Skeletal muscle cell (primary cell): ENCODE measurements around the gene LYL1.

Experiments
- DNase-seq: peaks from one replicate; pipeline ENCODE4 v3.0.0-alpha.2; 2010; ENCODE audit warnings: low read depth
- H3K4me3 ChIP-seq: 2 replicates; pipeline ENCODE4 v1.5.1; 2011; ENCODE audit warnings: low read depth, mild to moderate bottlenecking, control low read depth, low read length, moderate library complexity

The LYL1 gene

DNA sequence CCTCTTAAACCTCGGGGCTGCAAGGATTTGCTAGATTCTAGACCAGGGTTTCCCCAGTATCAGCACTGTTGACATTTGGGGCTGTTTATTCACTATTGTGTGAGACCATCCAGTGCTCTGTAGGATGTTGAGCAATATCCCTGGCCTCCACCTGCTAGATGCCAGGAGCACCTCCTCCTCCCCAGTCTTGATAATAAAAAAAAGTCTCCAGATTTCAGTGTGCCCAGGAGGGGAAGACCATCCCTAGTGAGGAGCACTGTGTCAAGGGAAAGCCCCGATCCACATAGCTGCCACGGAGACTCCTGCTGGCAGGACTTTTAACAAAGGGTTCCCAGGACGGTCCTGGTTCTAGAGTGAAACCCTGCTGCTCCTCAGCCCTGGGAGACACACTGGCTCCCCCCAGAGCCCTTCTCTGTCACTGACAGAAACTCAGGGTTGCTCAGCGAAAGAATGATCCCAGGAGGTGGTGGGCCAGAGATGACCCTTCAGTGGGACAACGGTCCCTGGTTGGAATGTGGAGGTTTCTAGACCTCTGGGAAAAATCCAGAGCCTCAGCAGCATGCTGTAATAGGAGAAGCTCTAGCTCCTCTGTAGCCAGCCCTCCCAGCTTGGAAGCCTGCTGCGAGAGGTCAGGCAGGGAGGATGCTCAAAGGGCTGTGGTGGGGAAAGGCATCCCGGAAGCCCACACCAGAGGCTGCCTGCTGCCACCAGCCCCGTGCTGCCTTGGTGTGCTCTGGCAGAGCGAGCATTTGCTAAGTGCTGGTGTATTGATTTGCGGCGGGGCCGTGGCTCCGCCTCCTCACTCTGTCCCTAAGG is 20.3 kb downstream of the LYL1 start:
- no peak for DNase-seq

DNA sequence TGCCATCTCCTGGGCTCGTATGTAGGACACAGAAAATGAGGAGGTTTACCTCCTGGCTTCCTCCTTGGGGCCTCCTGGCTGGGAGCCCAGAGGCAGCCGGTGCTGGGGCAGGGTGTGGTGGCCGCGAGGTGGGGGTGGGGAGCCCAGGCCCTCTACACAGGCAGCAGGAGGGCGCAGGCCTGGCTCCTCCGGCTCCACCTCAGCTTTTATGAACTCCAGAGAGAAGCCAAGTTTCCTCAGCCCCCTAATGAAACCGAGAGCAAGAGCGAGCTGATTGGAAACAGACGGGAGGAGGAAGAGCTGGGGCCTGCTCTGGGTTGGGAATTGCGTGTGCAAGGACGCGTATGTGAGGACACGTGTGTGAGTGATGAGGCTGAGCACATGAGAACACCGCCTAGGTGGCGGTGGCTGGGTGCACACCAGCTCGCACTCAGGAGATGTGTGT is 23.1 kb downstream of the LYL1 start:
- DNase-seq = peak; percentile 51
- no peak overlapping the region for H3K4me3 ChIP-seq

More for the DNA sequence above, 20.3 kb downstream of the LYL1 start:
- H3K4me3 ChIP-seq = no peak overlapping the region

DNA sequence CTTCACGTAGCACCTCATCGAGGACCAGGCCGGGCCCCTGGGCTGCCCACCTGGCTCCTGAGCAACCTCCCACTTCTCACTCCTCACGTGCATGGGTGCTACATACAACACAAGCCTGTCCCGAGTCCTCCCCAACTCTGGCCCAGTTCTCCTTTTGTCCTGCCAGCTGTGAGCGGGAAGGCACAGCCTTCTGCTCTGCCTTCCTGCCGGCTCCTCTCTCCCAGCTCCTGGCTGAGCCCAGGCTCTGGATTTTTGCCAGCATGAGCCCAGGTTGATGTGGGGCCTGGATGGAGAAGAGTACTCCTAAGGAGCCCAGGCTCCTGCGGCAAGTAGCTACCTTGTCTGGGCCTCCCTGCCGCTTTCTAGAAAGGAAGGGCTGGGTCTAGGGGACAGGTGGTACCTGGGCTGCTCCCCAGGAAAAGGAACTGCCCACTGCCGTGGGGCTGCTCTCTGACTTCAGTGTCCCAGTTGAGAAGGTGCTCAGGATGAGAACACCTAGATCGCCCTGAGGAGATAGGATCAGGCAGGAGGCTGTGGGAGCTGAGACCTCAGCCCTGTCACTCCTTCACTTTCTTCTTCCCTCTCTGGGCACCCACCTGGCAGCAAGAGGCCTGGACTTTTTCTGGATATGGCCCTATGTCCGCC is 23.6 kb downstream of the LYL1 start:
- no peak overlapping the region for H3K4me3 ChIP-seq
- no peak for DNase-seq

DNA sequence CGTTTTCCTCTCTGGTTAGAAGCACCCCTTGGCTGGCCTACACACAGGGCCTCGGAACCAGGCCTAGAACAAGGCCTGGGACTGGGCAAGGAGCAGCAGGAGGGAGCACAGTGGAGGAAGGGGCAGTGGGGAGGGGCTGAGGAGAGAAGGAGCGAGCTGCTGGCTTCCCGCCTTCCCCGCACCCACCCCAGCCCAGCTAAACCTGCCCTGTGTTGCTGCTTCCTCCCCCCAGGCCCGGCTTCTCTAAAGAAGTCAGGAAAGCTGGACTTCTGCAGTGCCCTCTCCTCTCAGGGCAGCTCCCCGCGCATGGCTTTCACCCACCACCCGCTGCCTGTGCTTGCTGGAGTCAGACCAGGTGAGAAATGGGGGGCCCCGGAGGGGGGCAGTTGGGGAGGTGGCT is 24.3 kb downstream of the LYL1 start:
- no peak overlapping the region for H3K4me3 ChIP-seq
- DNase-seq = no peak

DNA sequence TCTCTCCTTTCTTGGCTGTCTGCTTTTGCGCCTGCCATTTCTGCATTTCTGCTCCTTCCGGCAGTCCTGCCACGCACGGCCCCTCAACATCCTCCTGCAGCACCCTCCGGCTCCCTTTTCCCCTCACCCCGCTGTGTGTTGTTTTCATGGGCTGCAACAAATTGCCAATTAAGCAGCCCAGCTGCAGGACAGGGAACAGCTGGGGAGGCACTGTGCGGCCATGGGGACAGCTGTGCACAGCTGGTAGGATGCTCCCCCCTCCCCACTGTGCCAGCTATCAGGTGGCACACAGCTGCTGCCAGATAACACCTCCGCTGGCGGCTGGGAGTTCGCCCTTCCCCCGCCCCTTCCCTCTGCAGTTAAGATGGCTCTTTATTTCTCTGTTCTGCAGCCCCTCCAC is 25.4 kb downstream of the LYL1 start:
- no peak overlapping the region for H3K4me3 ChIP-seq
- DNase-seq = no peak

DNA sequence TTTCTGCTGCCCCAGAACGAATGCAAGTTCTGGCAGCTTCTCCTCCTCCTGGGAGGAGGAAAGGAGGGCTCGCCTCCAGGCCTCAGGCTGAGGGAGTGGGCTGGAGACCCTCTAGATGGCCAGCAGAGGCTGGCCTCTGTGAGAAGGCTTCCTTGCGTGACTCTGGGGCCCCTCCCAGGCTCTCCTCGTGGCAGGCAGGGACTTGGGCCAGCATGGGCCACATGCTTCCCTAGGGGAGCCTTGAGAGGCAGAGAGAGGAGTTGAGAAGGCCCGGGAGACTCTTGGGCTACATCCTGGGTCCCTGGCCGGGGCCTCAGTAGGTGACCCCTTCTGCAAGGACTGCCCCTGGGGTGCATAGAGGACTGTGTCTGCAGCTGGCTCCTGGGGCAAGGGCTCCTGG is 25.9 kb downstream of the LYL1 start:
- H3K4me3 ChIP-seq = no peak overlapping the region
- no peak for DNase-seq

DNA sequence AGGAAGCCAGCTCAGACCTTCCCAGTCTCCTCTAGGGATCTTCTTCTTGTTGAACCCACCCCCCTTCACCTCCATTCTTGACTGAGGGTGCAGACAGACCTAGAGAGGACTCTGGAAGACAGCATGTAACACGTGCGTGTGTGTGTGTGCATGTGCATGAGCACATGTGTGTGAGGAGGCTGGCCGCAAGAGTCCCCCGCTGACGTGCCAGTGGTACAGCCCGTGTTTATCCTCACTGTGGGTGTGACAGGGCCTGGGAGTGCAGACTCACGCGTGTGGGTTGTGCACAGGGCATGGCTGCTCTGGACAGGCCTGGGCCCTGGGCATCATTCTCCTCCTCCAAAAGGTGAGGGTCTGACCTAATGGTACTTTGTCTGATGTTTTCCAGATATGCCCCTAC is 26.3 kb downstream of the LYL1 start:
- DNase-seq = no peak
- H3K4me3 ChIP-seq = no peak overlapping the region

DNA sequence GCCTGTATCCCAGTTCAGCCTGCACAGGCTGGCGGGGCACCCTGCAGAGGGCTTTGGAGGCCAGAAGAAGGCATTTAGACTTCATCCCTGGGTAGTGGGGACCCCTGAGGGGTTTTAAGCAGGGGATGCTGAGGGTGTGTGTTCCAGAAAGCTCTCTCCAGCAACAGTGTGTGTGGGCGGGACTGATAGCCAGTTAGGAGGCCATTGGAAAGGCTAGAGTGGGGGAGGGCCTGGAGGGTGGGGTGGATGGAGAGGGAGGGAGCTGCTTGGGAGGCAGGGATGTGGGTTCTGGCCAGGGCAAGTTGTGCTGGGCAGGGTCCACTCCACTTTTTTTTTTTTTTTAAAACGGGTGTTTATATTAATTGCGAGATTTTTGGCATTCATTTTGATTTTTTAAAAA is 28.3 kb downstream of the LYL1 start:
- no peak for DNase-seq
- no peak overlapping the region for H3K4me3 ChIP-seq

DNA sequence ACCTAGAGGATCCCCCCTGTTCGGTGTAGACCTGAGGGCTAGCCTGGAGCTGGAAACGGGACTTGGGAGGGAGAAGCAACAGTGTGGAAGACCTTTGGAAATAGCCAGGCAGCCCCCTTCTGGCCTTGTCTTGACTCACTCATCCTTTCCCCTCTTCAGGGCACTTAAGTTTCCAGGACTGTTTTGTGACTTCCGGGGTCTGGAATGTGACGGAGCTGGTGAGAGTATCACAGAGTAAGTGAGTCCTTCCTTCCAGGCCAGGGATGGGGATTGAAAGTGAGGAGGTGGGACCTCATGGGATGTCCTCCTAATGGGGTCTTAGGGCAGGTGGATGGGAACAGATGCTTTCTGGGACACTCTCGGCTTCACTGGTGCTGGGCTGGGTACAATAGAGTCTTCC is 29.4 kb downstream of the LYL1 start:
- DNase-seq = no peak
- H3K4me3 ChIP-seq = no peak overlapping the region

DNA sequence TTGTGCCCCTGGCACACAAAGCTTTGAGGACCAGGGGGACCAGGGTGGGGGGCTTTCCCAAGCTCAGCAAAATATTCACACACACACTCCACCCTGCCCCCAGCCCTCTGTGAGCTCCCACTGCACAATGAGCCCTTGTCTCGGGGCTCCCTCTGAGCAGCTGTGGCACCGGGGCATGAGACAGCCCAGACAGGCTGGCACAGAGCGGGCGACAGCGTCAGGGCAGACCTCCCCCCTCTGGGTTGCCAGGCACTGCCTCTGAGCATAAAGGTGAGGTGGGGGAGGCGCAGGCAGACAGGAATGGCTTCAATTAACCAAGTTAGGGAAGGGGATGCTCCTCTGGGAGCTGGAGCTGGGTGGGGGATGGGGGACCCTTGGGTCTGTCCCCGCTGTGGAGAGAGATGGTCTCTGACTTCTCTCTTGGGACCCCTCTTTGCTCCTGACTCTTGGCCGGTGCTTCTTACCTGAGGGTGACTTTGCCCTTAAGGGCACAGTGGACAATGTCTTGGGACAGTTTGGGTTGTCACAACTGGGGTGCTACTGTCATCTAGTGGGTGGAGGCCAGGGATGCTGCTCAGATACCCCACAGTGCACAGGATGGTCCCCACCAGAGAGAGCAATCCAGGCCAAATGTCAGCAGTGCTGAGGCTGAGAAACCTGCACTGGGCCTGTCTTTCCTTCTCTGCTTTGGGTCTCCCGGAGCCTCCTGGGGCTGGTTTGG is 30.3 kb downstream of the LYL1 start:
- H3K4me3 ChIP-seq = no peak overlapping the region
- no peak for DNase-seq

DNA sequence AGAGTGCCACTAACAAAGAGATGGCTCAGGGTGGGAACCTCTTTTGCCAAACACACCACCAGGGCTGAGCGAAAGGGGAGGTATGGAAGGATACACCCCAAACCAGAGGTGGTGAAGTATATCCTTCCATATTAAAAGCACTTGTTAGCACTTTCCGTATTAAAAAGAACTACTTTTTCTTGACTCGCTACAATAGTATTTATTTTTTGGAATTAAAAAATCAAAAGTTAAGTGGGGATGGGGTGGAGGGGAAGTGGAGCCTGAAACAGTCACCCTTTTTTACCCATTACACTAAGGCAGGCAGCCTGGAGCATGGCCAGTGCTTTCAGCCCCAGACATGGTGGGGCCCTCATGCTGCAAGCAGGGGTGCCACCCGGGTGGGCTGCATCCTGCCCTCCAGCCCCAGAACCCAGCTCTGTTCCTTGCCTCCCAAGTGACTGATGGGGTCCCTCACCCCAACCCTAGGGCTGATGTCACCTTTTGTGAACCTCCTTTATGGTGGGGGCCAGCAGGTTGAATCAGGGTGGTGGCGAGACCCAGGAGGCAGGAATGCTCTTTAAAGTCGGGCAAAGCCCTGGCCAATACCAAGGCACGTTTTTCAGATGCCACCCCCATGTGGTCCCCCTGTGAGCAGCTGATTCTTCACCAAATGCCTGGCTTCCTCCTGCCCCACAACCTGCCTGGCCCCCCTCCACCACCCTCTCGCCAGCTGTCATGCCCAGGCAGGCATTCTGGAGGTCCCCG is 31.0 kb downstream of the LYL1 start:
- DNase-seq = no peak

DNA sequence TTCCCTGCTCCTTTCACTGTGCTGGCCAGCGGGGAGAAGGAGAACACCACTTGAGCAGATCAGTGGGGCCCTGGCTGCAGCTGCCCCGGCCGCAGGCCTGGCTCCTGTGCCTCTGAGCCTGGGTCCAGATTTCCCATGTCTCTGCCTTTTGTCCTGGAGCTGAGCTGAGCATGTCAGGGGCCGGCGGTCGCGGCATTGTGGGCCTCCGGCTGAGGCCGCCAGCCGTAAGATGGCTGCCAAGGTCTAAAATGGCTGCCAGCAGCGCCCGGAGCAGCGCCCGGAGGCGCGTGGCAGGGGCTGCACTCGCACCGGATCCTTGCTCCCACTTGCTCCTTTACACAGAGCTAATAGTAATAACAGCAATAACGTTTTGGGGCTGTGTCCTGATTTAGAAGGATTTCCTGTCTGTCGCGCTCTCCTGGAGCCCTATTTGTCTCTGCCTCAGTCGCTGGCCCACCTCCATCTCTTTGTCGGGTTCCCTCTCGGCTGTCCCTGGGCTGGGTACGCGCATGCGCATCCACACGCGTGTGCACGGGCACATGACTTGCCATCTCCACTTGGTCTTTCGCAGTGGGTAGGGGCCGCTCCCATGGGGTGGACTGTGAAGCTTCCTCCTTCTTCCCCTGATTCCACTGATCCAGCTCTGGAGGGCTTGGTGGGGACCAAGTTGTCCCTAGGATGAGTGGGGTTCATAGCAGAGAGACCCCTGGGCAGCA is 32.1 kb downstream of the LYL1 start:
- H3K4me3 ChIP-seq = no peak overlapping the region
- DNase-seq = no peak

More for the DNA sequence above, 31.0 kb downstream of the LYL1 start:
- H3K4me3 ChIP-seq = no peak overlapping the region

DNA sequence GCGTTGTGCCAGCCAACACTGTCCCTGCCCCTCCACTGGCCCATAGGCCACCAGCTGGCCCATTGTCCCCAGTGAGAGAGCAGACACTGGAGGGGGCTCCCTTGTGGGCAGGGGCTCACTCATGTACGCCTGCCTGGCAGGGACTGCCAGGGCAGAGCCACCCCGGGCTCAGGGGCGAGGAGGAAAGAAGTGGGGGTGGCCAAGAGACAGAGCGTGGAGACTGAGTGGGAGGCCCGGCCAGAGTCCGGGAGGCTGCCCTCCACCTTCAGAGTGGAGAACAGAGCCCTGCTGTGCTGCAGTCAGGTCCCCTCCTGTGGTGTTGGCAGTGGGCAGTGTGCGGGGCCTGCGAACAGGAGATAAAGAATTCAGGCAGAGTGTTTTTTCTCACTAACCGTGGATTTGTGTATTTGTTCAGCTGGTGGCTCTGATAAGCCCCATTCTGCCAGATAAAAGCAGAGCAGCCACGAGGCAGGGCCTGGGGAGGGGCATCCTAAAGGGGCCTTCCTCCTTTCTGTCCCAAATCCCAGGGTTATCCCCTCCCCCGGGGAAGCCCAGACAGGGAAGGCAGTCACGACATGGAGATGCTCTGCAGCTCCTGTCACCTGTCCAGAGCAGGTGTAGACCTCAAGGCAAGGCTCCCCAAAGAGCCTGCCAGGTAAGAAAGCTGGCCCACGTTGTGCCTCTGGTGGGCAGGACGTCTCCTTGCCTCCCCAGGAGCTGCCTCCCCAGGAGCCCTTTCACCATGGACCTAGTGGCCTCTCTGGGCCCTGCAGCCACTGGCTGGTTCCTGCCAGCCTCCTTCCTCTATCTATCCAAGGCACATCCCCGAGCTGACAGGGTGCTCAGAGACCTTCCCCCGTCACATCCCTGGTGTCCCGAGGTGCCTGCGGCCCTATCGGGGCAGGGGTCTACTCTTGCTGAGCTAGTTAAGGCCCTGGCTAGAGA is 33.0 kb downstream of the LYL1 start:
- no peak for DNase-seq
- no peak overlapping the region for H3K4me3 ChIP-seq

DNA sequence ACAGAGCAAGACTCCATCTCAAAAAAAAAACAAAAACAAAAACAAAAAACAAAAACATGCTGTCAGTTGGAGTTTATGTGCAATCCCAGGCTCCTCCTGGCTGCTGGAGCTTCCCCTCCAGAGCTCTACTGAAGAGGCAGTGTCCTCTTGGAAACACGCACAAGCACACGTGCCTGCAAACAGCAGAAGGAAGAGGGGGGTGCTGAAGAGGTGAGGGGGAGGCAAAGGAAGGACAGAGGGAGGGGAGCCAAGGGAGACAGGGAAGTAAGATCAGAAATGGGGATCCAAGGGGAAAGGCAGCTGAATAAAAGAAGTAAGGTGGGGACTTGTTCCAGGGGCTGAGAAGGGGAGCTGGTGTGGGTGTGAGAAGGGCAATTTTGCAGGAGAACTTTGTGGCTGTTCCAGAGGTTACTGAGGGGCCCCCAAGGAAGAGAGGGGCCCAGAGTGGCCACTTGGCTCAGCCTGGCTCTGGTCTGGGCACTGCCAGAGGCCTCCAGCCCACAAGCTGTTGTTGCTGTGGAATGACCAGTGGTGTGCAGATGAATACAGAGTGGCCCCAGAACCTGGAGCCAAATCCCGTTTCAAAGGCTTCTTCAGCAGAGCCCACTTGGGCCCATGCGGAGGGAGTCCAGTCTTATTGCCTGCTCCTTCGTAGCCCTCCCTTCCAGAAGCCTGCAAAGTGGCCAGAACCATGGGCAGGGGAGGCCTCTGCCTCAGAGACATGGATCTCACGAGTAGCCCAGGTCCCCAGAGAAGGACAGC is 34.4 kb downstream of the LYL1 start:
- no peak for DNase-seq
- no peak overlapping the region for H3K4me3 ChIP-seq

DNA sequence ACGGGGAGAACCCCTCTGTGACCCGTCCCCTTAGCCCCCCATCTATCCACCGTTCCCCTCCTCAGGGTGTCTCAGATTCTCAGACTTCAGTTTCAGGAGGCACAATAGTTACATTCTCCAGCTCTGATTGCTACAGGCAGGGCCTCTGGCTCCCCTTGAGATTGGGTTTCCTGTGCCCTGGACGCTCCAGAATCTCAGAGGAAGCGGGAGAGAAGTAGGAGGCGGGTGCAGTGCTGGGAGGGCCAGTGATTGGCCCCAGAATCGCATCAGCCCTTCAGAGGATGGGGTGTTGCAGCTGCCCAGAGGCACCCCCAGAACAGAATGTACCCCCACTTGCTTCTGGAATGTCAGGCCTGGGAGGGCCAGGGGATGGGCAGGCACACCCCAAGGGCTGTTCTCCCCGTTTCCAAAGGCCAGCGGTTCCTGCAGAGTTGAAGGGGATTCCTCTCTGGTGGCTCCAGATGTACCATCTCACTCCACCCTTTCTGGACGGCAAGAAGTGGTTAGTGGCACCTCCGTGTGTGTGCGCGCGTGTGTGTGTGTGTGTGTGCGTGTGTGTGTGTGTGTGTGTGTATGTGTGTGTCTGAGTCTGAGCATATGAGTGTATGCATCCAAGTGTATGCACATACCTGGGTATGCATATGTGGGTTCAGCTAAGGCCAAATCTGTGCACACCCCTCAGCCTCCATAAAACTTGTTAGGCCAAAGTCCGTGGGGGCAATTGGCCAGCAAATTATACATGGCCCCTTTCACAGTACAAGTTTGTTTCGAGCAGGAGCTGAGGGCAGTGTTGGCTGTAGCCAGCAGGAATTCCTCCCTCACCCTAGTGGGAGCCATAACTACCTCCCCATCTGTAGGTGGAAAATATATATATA is 35.5 kb downstream of the LYL1 start:
- H3K4me3 ChIP-seq = no peak overlapping the region
- no peak for DNase-seq

DNA sequence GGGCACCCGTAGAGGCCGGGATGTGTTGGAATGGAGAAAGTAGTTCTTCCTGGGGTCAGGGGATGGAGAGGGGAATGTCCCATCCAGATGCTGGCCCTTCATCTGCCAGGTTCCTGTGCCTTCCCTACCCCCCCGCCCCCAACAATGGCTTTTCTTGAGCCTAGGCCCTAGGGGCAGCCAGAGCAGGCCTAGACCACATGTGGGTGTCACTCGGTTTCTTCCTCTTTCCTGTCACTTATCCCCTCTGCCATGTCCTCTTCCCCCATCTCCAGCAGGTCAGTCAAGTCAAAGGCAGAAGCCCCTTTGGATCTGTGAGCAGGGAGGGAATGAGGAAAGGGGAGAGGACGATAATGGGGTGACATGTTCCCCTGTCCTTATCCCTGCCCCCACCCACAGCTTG is 36.4 kb downstream of the LYL1 start:
- no peak overlapping the region for H3K4me3 ChIP-seq
- DNase-seq = no peak

DNA sequence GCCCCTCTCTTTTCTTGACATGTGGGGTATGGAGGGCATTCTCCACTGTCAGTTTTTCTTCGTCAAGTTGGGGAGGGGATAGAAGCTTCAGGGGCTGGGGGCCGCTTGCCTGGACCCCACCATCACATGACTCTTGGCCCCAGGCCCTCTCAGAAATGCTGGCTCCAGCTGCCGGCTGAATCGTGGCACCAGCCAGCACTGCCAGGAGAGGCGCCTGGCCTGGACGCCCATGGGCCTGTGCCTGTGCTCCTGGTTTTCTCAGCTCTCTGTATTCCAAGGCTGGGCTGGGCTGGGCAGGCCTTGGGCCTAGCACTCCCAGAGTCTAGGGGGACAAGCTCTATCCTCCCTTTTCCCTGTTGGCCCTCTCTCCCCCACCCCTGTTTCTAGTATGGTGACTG is 38.6 kb downstream of the LYL1 start:
- no peak overlapping the region for H3K4me3 ChIP-seq
- no peak for DNase-seq
